Measurements from ENCODE around the gene OLIG2. TPM values are rescaled to one million over a fixed set of nuclear protein-coding genes. Genes with fewer than 3 reads are reported as not detected.

The OLIG2 gene
- total and polyA plus RNA-seq, 2 of the 4 experiments (the other 2 are of a cell fraction): not detected

GRCh38 chr21:33025106-33025488 is 638 bp upstream of the OLIG2 start:
- intact Hi-C loops (cut with micrococcal nuclease): no loop called here
- Histone ChIP-seq H3K4me1 (ENCODE audit: control insufficient read depth, insufficient read depth, low read length) (no peaks in the 10 kb centered on the region), H3K56ac (ENCODE audit: extremely low read depth, insufficient read depth, low read length) (no peak overlapping the region), H3K9me3 (ENCODE audit: control insufficient read depth, insufficient read depth, low read length) (peaks cover 11% of the 10 kb centered on the region), H3K79me1 (ENCODE audit: low read depth in 1 of 2, low read length in 2 of 2) (no peaks in the 10 kb centered on the region), H3K36me3 (ENCODE audit: control insufficient read depth, insufficient read depth, low read length) (no peaks in the 10 kb centered on the region), H3K9ac (ENCODE audit: low read depth, low read length) (no peak overlapping the region), H3K4me3 (ENCODE audit: insufficient read depth, low read depth, low read length) (no peak overlapping the region), H2BK20ac (ENCODE audit: low read depth, low read length) (no peak overlapping the region), H2AK5ac (ENCODE audit: low read depth, low read length) (no peak overlapping the region), H3K23ac (ENCODE audit: low read depth, low read length) (no peak overlapping the region), H3K9me1 (ENCODE audit: insufficient read depth, low read length) (no peaks in the 10 kb centered on the region), H4K8ac (ENCODE audit: low read depth in 2 of 2, low read length in 2 of 2) (no peak overlapping the region), H3K4ac (ENCODE audit: low read depth, low read length) (no peak overlapping the region), H2AK9ac (replicated peaks; ENCODE audit: low read depth, low read length, poor library complexity) (no peak overlapping the region), H3K4me2 (ENCODE audit: low read depth, low read length) (no peak overlapping the region), H2BK15ac (ENCODE audit: low read depth, low read length) (no peak overlapping the region), H3K14ac (replicated peaks; ENCODE audit: low read depth, low read length) (no peak overlapping the region), H2BK120ac (ENCODE audit: low read depth, low read length) (no peak overlapping the region), H2BK5ac (ENCODE audit: low read depth, low read length, poor library complexity, severe bottlenecking) (no peak overlapping the region), H3K27me3 (ENCODE audit: control insufficient read depth, insufficient read depth, low read length) (peaks cover 99% of the 10 kb centered on the region), H4K5ac (ENCODE audit: low read depth, low read length) (no peak overlapping the region), H2AFZ (replicated peaks; ENCODE audit: low read length, poor library complexity) (no peak overlapping the region), H3K18ac (ENCODE audit: low read depth, low read length) (no peak overlapping the region), H4K20me1 (ENCODE audit: insufficient read depth, low read length) (peaks cover 3% of the 10 kb centered on the region; the same call in 1 of the 2 replicates), H4K91ac (ENCODE audit: insufficient read depth, low read depth, low read length) (no peak overlapping the region), H3K27ac (ENCODE audit: insufficient read depth, low read length) (no peak overlapping the region)
- no peak for TF ChIP-seq CTCF (conservative IDR thresholded peaks at IDR 0.05; ENCODE audit: low read depth, low read length)
- no peak for TF ChIP-seq POLR2A (IDR thresholded peaks at IDR 0.05; ENCODE audit: low read depth, low read length)
- in situ Hi-C loops (cut with MboI; ENCODE audit: low sequenced_read_pairs): no loop called here
- DNase-seq (no peak), ATAC-seq (ENCODE audit: low read depth) (no peak)
- WGBS, 2 experiments (ENCODE audit: extremely low coverage in 2 of 2, insufficient read length in 1 of 2): 0% methylated on average over 6 of the region's 22 CpGs; no CpG with 5 or more reads in 1 of the 2 experiments
- ChIA-PET CTCF (no interaction called here), POLR2A (ENCODE audit: unreplicated experiment) (no interaction called here)
- no TSS peak for BruUV-seq (replicated peaks)
- dilution Hi-C loops (cut with HindIII; ENCODE audit: low sequenced_read_pairs, unreplicated experiment): no loop called here
